GM18517 (cell line): ENCODE measurements around the gene ZFP36L1.
A peak's percentile ranks its signal among the peaks of the same experiment; 100 is the strongest.

Source experiments
- ATAC-seq: cut with Tn5 transposase; IDR thresholded peaks from one replicate; pipeline ENCODE4 v1.9.1; 2021; ENCODE audit warnings: mild to moderate bottlenecking, moderate library complexity; ENCODE audit not compliant: unreplicated experiment

ZFP36L1 gene

DNA sequence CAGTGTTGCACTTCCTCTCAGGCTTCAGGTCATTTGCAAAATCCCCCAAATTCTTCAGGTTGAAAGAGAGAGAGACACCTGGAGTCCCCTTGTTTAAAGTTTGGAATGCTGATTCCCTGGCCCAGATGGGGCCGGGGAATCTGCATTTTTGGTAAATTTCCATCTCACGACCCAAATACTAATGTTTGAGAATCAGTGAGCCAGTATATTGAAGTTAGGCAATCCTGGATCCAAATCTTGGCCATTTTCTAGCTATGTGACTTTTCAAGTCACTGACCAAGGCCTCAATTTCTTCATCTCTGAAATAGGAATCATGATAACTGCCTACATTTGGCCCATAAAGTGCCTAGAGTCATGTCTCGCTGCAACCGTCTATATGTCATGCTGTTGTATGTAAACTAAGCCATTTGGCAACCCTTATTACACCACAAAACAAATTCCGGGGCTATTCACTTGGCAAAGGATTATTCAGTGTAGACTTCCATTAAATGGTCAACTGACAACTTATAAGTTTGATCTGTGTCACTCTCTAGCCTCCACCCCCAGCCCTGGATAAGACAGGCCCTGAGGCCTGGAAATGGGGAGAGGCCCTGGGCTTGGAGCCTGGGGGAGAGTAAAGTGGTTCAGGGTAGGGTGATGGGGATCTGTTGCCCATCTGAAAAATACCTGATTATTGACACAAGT is 3.7 kb upstream of the ZFP36L1 start:
- ATAC-seq: no peak

- peak; percentile 32 for ATAC-seq
These were observed 2.9 kb upstream of the ZFP36L1 start for GRCh38 chr14:68795597-68796417.

DNA sequence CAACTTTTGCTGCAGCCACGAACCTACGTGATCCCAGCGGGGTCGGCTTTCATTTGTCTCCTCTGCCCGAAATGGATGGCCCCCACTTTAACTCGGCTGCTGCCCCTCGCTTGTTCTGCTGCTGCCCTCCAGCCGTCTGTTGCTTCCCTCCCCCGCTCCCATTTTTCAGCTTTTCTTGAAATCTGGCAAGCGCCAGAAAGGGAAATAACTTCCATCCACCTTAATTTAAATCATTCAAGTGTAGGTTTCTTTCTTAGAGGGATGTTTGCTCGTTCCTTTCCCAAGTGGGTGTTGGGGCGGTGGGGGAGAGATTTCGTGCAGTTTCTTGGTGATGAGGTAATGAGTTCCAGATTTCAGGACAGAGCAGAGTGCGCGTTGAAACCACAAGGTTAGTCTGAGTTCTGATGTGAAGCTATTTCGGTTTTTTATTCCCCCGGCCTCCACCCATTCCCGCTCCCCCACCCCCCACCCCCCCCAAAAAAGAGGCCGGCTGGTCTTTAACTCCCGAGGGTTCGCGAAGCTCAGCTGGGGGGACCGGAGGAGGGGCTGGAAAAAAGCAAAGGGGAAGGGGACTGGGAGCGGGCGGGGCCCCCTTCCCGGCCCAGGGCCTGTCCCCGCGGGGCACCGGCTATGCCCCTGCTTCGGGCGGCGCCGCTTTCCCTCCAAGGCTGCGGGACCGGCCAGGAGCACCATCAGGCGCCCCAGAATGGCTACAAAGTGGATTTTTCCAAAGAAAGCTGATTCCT is 2.2 kb upstream of the ZFP36L1 start:
- no peak for ATAC-seq

DNA sequence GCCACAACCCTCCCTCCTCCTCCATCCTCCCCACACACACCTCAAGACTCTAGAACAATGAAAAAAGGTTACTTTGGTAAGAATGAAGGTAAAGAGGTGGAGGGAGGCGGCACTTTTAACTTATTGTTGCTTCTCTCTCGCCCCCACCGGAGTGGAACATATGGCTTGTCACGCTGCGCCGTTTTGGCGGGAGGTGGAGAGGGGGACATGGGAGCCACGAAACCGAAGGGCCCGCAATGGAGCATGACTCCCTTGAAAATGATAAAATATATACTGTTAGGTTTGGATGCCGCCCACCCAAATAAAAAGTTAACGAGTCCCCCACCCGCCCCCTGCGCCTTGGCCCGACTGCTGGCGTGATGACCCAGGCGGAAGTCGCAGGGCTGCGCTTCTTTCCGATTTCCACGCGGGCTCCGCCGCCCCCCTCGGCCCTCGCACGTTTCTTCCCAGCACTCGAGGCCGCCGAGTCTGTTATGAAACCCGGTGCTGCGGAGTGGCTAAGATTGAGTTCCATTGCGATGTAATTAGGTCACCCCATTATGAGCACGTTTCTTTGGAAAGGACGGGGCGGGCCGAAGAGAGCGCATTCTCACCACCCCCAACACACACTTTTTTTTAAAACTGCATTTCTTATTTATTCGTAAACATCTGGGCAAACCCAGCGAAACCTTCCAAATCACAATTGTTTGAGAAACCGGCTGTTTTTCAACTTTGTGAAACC is 1.4 kb upstream of the ZFP36L1 start:
- no peak for ATAC-seq

GRCh38 chr14:68793734-68794129 is 865 bp upstream of the ZFP36L1 start:
- no peak for ATAC-seq

- no peak for ATAC-seq
These were observed 239 bp downstream of the ZFP36L1 start for GRCh38 chr14:68792678-68792978.

- no peak for ATAC-seq
These were observed 777 bp downstream of the ZFP36L1 start for GRCh38 chr14:68791902-68792677.

DNA sequence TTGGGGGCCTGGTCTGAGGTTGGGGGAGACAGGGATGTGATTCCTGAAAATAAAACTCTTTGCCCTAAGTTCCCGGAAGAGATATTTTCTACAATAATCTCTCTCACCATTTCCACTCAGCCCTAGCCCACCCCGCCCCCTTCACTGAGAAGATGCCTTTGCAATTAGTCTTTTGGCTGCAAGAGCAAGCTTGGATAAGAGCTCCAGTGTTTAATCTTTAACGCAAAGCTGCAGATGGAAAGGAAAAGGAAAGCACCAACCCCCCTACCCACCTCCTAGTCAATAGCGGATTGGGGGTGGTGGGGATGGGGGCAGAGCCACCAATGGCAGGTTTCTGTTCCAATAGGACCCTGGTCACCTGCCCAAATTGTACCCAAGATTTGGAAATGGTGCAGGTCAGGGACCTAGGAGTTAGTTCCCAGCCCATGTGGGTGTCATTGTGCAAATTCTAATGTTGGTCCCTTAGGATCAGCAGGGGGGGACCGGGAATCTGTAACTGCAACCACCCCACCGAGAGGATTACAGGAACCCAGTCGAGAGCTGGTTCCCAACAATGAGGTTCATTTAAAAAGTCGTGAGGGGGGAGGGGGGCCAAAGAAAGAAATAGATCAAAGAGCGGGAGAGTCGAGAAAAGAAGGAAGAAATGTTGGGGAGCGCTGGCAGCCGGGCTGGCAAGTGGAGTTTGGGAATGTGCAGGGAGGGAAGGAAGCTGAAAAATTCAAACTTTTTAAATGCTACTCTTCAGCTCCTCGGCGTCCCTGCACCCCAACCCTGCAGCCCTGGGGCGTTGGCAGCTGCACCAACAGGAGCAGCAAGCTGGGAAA is 1.6 kb downstream of the ZFP36L1 start:
- ATAC-seq: no peak

DNA sequence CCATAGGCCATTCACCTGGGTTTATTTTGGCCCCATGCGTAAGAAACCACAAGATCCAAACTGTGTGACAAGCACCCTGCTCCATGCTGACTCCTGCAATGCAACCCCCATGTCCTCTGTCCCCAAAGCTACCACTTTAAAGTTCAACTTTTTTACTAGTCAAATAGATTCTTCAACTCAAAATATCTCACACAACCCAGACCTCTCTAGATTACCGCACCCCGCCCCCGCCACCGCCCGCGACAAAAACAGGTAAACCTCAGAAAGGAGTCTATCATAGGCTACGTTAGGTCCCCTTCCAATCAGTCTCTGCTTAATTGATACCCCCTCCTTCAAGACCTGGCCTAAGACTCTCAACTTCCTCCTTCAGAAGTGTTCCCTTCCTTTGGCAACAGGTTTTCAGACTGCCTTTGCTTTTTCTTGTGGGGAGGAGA is 2.2 kb downstream of the ZFP36L1 start:
- no peak for ATAC-seq

GRCh38 chr14:68789821-68790643 is 2.8 kb downstream of the ZFP36L1 start:
- no peak for ATAC-seq

DNA sequence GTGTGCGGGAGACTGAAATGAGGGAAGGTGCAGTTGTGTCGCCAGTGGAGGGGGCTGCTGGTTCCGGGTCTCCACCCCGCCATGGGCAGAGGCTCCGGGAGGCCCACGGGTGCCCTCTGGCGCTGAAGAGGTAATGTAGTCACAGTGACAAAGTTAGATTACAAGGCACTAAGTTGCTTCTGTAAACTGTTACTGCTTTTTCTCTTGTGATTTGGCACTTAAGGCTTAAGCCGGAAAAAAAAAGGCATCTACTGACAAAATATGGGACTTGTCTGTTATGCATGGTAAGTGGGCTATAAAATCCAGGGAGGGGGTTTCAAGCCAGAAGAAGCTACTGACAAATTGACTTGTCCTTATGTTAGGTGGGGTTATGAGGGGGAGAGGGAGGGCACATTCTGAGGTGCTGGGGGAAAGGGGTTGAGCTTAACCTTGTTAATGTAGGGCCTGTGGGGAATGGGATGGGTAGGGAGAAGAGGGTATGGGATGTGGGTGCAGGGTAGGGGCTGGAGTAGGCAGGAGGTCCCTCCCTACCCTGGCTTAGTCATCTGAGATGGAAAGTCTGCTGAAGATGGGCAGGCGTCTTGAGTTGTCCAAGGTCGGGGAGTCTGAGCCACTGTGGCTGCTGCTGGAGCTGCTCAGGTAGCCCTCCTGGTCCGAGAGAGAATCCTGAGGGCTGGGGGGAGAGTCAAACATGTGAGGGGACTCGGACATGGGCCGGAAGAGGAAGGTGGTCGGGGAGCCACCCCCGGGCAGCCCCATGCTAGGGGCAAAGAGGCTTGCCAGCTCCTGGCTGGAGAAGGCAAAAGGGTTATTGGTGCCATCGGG is 3.7 kb downstream of the ZFP36L1 start:
- ATAC-seq: no peak

GRCh38 chr14:68788275-68788995 is 4.4 kb downstream of the ZFP36L1 start:
- ATAC-seq: no peak

DNA sequence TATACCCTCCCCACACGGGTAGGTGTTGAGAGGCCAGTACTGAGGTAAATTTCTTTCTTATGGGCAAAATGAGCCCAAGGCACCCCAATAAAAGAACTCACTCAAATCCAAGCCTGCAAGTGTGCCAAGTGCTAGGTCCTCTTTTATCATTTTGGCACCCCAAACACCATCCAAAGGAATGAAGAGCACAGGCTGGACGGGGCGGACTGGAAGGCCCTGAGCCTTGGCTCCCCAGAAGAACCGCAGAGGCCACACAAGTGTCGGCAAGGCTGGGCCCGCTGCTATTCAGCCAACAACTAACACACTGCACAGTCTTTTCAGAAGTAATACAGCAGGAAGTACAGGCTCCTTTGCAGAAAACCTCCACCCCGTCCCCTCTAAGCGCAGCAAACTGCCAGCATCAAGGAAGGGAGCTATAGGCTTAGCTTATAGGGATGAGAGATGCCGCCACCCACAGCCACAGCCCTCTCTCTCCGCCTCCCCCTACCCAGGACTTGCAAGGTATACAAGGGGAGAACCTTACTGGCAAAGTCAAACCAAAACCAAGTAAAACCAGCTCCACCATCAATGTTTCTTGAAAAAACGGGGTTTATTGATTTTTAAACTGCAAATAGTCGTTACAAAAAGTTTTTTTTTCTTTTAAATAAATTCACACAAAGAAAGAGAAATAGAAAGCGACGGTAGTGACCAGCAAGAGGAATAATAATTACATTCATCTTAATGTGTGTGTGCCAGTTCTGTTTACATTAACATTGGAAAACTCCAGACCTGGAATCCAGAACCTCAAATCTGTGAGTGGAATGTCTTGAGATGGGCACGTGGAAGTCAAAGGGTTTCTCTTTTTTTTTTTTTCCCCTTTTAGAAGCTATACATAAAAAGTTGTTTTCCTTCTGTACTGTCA is 5.5 kb downstream of the ZFP36L1 start:
- ATAC-seq: no peak

DNA sequence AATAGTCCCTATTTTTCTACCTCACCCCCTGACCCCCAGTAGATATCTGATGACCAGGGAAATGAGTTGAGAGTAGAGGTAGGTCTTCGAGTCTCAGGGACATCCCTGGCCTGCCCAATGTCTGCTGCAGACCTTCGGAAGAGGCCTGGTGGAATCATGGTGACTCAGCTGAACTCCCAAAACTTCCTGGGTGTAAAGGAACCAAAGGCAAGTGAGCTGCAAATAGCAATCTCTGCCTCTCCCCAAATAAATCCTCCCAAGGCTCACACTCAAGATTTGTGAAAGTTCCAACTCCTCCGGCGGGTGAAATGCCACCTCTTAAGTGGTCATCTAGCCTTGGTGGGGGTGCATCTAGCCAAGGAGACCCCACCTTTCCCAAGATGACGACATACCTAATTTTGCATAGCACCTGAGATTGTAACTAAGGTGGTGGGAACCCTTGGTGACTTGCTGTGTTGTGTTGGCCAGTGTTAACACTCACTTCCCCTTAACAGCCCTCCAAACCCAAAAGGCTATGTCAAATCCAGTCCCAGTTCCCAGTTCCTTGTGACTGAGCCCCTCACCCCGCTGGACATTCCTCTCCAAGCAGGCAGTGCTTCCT is 6.3 kb downstream of the ZFP36L1 start:
- ATAC-seq: no peak

DNA sequence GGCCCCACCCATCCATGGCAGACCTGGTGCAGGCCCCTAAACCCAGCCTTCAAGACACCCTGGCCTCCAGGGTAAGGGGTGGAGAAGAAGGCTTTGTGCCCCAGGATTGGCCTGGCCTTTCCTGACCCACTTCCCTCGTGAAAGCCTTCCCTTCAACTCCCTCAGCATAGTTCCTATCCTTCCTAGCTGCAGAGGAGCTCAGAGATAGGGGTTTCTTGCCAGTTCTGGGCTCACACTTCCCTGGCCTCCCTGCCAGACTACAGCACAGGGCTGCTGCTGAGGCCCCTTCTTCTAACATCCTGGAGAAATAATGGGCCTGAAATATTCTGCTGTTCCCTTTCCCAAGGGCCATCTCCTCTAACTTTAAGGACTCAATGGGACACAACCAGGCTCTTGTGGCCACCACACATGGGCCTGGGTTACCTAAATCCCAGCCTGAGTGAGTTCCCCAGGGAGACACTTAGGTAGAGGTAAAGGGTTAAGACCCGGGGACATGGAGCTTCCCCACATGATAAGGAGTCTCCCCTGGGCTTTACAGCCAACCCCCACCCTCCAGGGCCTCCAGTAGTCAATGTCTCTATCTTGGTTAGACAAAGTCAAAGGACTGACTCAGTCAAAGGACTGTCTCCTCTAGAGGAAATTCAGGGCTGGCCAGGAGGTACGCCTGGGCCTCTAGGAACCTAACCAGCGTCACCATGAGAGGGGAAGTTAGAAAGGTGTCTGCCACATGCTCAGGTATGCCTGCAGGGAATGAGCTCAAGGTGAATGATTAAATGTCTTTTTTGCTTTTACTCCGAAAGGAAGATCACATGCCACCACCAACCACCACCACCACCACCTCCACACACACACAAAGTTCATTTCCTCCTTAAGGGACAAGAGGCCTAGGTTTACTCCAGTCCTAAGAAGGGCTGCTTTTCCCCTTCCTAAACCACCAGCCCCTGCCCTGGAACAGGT is 7.1 kb downstream of the ZFP36L1 start:
- ATAC-seq: no peak
